K562 (cell line): Measurements from ENCODE around the gene SP2. TPM values are rescaled to one million over a fixed set of nuclear protein-coding genes. Genes with fewer than 3 reads are reported as not detected.

Experiments
- ATAC-seq: fragments of 200-7000 bp; cut with Tn5 transposase; 3 replicates; pipeline ENCODE4 v1.9.1; 2020; ENCODE audit warnings: moderate library complexity
- BruUV-seq: library from RNA; stranded (reverse); fragments of 400-500 nt; replicated peaks from 2 replicates; lab custom pipeline; 2021; lab: Mats Ljungman, UMichigan
- CTCF ChIA-PET: fragments of 300-600 bp; formaldehyde crosslinking; extraction: SDS; loops from one replicate; lab custom pipeline; 2021; ENCODE audit warnings: low intra/inter-chr PET ratio; lab: Yijun Ruan, JAX
- POLR2A ChIA-PET: fragments of 300-600, 350-650 bp; sonication (Branson Sonifier 250); formaldehyde crosslinking; extraction: SDS; loops from one replicate; lab custom pipeline; 2021; ENCODE audit warnings: antibody characterized with exemption, inconsistent platforms; lab: Yijun Ruan, JAX
- DNase-seq, 4 experiments: peaks; one replicate each; pipeline versions ENCODE4 v3.0.0 to v3.0.0-alpha.2; 2011 to 2018; ENCODE audit warnings: low spot score in 3 of 4, mixed read lengths in 3 of 4; ENCODE audit errors: extremely low read depth in 1 of 4
- FAIRE-seq: peaks from 2 replicates; lab custom pipeline; 2011; peaks lifted over from hg19 to GRCh38; lab: Jason Lieb, UNC
- H2AFZ ChIP-seq: 2 replicates; pipeline ENCODE4 v1.6.0; 2011; ENCODE audit warnings: low read depth, low read length, control low read depth, inconsistent platforms
- H3K27ac ChIP-seq: fragments of 200-600 bp; 3 replicates; pipeline ENCODE4 v1.8.0; 2011; ENCODE audit warnings: low read depth, mild to moderate bottlenecking, control low read depth, inconsistent platforms, low read length, moderate library complexity, mixed read lengths; ENCODE audit errors: extremely low read depth
- H3K27me3 ChIP-seq, 2 experiments: fragments of 300-600 bp in 1 of 2; 2 replicates in 1 of 2; 3 replicates in 1 of 2; pipeline versions ENCODE4 v1.6.0 to v1.8.0; 2011; ENCODE audit warnings: inconsistent platforms in 2 of 2, low read length in 2 of 2, mild to moderate bottlenecking in 1 of 2, mixed read lengths in 1 of 2, moderate library complexity in 1 of 2; ENCODE audit not compliant: control insufficient read depth in 2 of 2, insufficient read depth in 2 of 2
- H3K36me3 ChIP-seq: fragments of 300-600 bp; 3 replicates; pipeline ENCODE4 v1.8.0; 2011; ENCODE audit warnings: mild to moderate bottlenecking, low read length, inconsistent platforms; ENCODE audit not compliant: control insufficient read depth, insufficient read depth
- H3K4me1 ChIP-seq, 2 experiments: fragments of 200-600 bp in 1 of 2; replicated peaks in 1 of 2; 2 replicates in 1 of 2; 3 replicates in 1 of 2; pipeline versions ENCODE4 v1.5.1 to v1.8.0; 2011; ENCODE audit warnings: inconsistent platforms in 2 of 2, low read length in 2 of 2, mild to moderate bottlenecking in 1 of 2, mixed read lengths in 1 of 2, moderate library complexity in 1 of 2; ENCODE audit not compliant: control insufficient read depth in 2 of 2, insufficient read depth in 2 of 2
- H3K4me2 ChIP-seq: 2 replicates; pipeline ENCODE4 v1.6.1; 2011; ENCODE audit warnings: low read length, control low read depth, inconsistent platforms, mixed read lengths; ENCODE audit not compliant: insufficient read depth
- H3K4me3 ChIP-seq: fragments of 200-600 bp; sonication (generic), shearing (Covaris generic); 2 replicates; pipeline ENCODE4 v1.5.1; 2016; ENCODE audit warnings: control low read depth, inconsistent platforms
- H3K79me2 ChIP-seq: fragments of 200-600 bp; 3 replicates; pipeline ENCODE4 v1.8.0; 2011; ENCODE audit warnings: low read length, inconsistent platforms; ENCODE audit not compliant: control insufficient read depth, insufficient read depth
- H3K9ac ChIP-seq, 2 experiments: 2 replicates each; pipeline versions ENCODE4 v1.6.0 to v1.6.1; 2011; ENCODE audit warnings: low read depth in 2 of 2, low read length in 2 of 2, control low read depth in 1 of 2, inconsistent platforms in 1 of 2, mild to moderate bottlenecking in 1 of 2, mixed read lengths in 1 of 2; ENCODE audit not compliant: insufficient read depth in 1 of 2
- H3K9me1 ChIP-seq: one replicate; pipeline ENCODE4 v1.6.0; 2011; ENCODE audit warnings: inconsistent platforms, mild to moderate bottlenecking, low read length, moderate library complexity; ENCODE audit not compliant: control insufficient read depth, insufficient read depth
- H3K9me3 ChIP-seq: replicated peaks from 2 replicates; pipeline ENCODE4 v1.5.1; 2011; ENCODE audit warnings: low read depth, low read length, inconsistent platforms; ENCODE audit not compliant: control insufficient read depth, insufficient read depth
- H4K20me1 ChIP-seq: replicated peaks from 2 replicates; pipeline ENCODE4 v1.6.1; 2011; ENCODE audit warnings: low read length, inconsistent platforms, mixed read lengths; ENCODE audit not compliant: control insufficient read depth, insufficient read depth
- ARID2 ChIP-seq: fragments of 450-650 bp; IDR thresholded peaks from 2 replicates; pipeline ENCODE4 v1.6.1; 2017; ENCODE audit warnings: antibody characterized with exemption, mild to moderate bottlenecking
- BRCA1 ChIP-seq, 2 experiments: fragments of 450-650 bp in 1 of 2; sonication (generic) in 1 of 2; formaldehyde crosslinking in 1 of 2; IDR thresholded peaks; 2 replicates each; pipeline versions ENCODE4 v1.5.0 to v1.6.1; 2017 to 2020; ENCODE audit warnings: mild to moderate bottlenecking in 1 of 2, missing genetic modification reagents in 1 of 2
- ELF2 ChIP-seq: fragments of 250-450 bp; sonication (Bioruptor Pico); IDR thresholded peaks from 2 replicates; pipeline ENCODE4 v1.5.0; 2021; ENCODE audit warnings: mild to moderate bottlenecking
- HDGF ChIP-seq: fragments of 450-650 bp; IDR thresholded peaks from 2 replicates; pipeline ENCODE4 v1.6.1; 2016
- ILF3 ChIP-seq: fragments of 450-650 bp; IDR thresholded peaks from 2 replicates; pipeline ENCODE4 v1.6.1; 2018; ENCODE audit warnings: antibody characterized with exemption, mild to moderate bottlenecking, moderate library complexity, borderline replicate concordance
- MAFF ChIP-seq: IDR thresholded peaks from 2 replicates; pipeline ENCODE4 v1.6.1; 2012; ENCODE audit warnings: low read length, improper control_type of control experiment
- NCOR1 ChIP-seq: fragments of 450-650 bp; IDR thresholded peaks from 2 replicates; pipeline ENCODE4 v1.6.1; 2016; ENCODE audit warnings: mild to moderate bottlenecking, moderate library complexity
- PRMT5 ChIP-seq: sonication (generic); formaldehyde crosslinking; IDR thresholded peaks from 2 replicates; pipeline ENCODE4 v1.5.0; 2020; ENCODE audit warnings: missing genetic modification reagents
- RBM15 ChIP-seq: fragments of 200-400 bp; formaldehyde crosslinking; IDR thresholded peaks from 2 replicates; pipeline ENCODE4 v1.6.1; 2018; ENCODE audit warnings: mild to moderate bottlenecking, low read length, moderate library complexity; ENCODE audit not compliant: insufficient read depth
- RNF2 ChIP-seq: sonication (generic); IDR thresholded peaks from 2 replicates; pipeline ENCODE4 v1.6.1; 2016
- SMC3 ChIP-seq: conservative IDR thresholded peaks from 2 replicates; pipeline ENCODE4 v1.6.1; 2011; ENCODE audit warnings: low read depth, low read length, improper control_type of control experiment; ENCODE audit not compliant: insufficient read depth
- XRCC5 ChIP-seq: fragments of 200-400 bp; formaldehyde crosslinking; IDR thresholded peaks from 2 replicates; pipeline ENCODE4 v1.6.1; 2017; ENCODE audit warnings: low read depth, mild to moderate bottlenecking, low read length
- ZBTB7A ChIP-seq: IDR thresholded peaks from 2 replicates; pipeline ENCODE4 v1.6.1; 2011; ENCODE audit warnings: low read depth, mild to moderate bottlenecking, low read length, moderate library complexity, borderline replicate concordance; ENCODE audit not compliant: control insufficient read depth
- WGBS: fragments of 100-300 bp; shearing (Covaris generic); methylation state at CpG from one replicate; pipeline ENCODE4 v1.1.6; 2016; ENCODE audit warnings: low coverage, mixed read lengths; ENCODE audit not compliant: insufficient coverage; ENCODE audit errors: missing lambda C conversion rate; 5-methylcytosine and 5-hydroxymethylcytosine counted together
- in situ Hi-C: fragments of 300-500 bp; cut with MboI; formaldehyde crosslinking; loops from 4 replicates; pipeline ENCODE4 v1.15.0; 2018; ENCODE audit warnings: inconsistent platforms, mixed read lengths
- intact Hi-C: fragments of 100-400 bp; cut with micrococcal nuclease; formaldehyde crosslinking; loops from 2 replicates; pipeline ENCODE4 v1.14.2; 2022
- polyA plus RNA-seq, 8 experiments: library from polyadenylated mRNA; depleted of rRNA in 4 of 8; stranded (reverse) in 5 of 8; unstranded in 3 of 8; fragments of >200 nt; fragmentation: Nextera tagmentation in 2 of 8; fragmentation: Illumina TruSeq in 1 of 8; extraction: Ambion mirVana in 2 of 8; extraction: Trizol in 1 of 8; gene quantifications; 2 replicates each; pipeline versions ENCODE4 v1.2.1 to v1.2.3, GENCODE V29; 2011 to 2014; ENCODE audit warnings: inconsistent platforms in 1 of 8, missing spikeins in 1 of 8
- total RNA-seq, 7 experiments: library from RNA; depleted of rRNA in 6 of 7; stranded (reverse); fragments of >200 nt in 6 of 7; fragmentation: Illumina TruSeq in 2 of 7; extraction: Trizol in 2 of 7; gene quantifications; 2 replicates each; pipeline versions ENCODE4 v1.2.1 to v1.2.3, GENCODE V29; 2011 to 2021; ENCODE audit warnings: low replicate concordance in 1 of 7
- TF ChIP-seq, protein P1 (sequence below): conservative IDR thresholded peaks from 2 replicates; pipeline ENCODE4 v1.6.1; 2011; ENCODE audit warnings: low read depth, mild to moderate bottlenecking, low read length; ENCODE audit not compliant: control insufficient read depth
- TF ChIP-seq, protein P2 (sequence below), 2 experiments: fragments of 450-650 bp in 1 of 2; IDR thresholded peaks; 2 replicates each; pipeline ENCODE4 v1.6.1; 2011 to 2017; ENCODE audit warnings: low read depth in 2 of 2, antibody characterized with exemption in 1 of 2, borderline replicate concordance in 1 of 2, low read length in 1 of 2, mild to moderate bottlenecking in 1 of 2, mixed read lengths in 1 of 2; ENCODE audit not compliant: control insufficient read depth in 1 of 2

The SP2 gene
- total and polyA plus RNA-seq, 9 of the 15 experiments (the other 6 are each of a cell fraction or from before 2014, with no cell fraction given), result 0.77 to 22.3 (median 2.3) TPM

- 29% methylated on average over 7 of the region's 7 CpGs for WGBS
- peak; percentile 35 for FAIRE-seq
- Histone ChIP-seq H3K4me1 (peaks cover 32 to 42% of the 10 kb centered on the region in 2 experiments), H3K4me3 (no peak overlapping the region), H3K27me3 (no peaks in the 10 kb centered on the region), H3K9ac (no peak overlapping the region), H3K9me1 (peaks cover 4% of the 10 kb centered on the region), H3K4me2 (no peak overlapping the region), H3K9me3 (no peaks in the 10 kb centered on the region), H3K36me3 (peaks cover 94% of the 10 kb centered on the region), H4K20me1 (peaks cover 12% of the 10 kb centered on the region; the same call in 1 of the 2 replicates), H3K27ac (no peak overlapping the region), H3K79me2 (no peaks in the 10 kb centered on the region), H2AFZ (no peak overlapping the region)
- in situ Hi-C loops, result no loop called here
- CTCF ChIA-PET, result interaction anchor here (0.6 to 2.3 kb wide), 3 partner anchors 40 to 582 kb away, joined by 3 to 38 read pairs (median 3); no protein-coding TSS in a partner anchor
- no TSS peak for BruUV-seq
- peak; percentile 81 for ATAC-seq
- DNase-seq, result peak; percentile 76 to 83 (median 82)
- POLR2A ChIA-PET, result interaction anchor here (0.6 to 1.6 kb wide), 5 partner anchors 7 to 734 kb away, joined by 3 to 7 read pairs (median 3); partner anchors contain the start of gene CDK5RAP3
- intact Hi-C loops, result loop anchor here (1.0 to 2.0 kb wide), 2 partner anchors 32 to 40 kb away; no protein-coding TSS in a partner anchor
- TF ChIP-seq, protein P1, sequence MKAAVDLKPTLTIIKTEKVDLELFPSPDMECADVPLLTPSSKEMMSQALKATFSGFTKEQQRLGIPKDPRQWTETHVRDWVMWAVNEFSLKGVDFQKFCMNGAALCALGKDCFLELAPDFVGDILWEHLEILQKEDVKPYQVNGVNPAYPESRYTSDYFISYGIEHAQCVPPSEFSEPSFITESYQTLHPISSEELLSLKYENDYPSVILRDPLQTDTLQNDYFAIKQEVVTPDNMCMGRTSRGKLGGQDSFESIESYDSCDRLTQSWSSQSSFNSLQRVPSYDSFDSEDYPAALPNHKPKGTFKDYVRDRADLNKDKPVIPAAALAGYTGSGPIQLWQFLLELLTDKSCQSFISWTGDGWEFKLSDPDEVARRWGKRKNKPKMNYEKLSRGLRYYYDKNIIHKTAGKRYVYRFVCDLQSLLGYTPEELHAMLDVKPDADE, result no peak
- TF ChIP-seq ILF3 (no peak), RNF2 (no peak), ELF2 (CRISPR knock-in tag) (no peak), ZBTB7A (peak; percentile 69), RBM15 (no peak), BRCA1 (IDR thresholded peaks at IDR 0.05) (no peak), BRCA1 (CRISPR knock-in tag; IDR thresholded peaks at IDR 0.05) (no peak), MAFF (no peak), HDGF (no peak), PRMT5 (CRISPR knock-in tag) (no peak), ARID2 (peak; percentile 66; the same call in 1 of the 2 replicates), SMC3 (peak; percentile 81), XRCC5 (peak; percentile 91), NCOR1 (no peak)
- TF ChIP-seq, protein P2, sequence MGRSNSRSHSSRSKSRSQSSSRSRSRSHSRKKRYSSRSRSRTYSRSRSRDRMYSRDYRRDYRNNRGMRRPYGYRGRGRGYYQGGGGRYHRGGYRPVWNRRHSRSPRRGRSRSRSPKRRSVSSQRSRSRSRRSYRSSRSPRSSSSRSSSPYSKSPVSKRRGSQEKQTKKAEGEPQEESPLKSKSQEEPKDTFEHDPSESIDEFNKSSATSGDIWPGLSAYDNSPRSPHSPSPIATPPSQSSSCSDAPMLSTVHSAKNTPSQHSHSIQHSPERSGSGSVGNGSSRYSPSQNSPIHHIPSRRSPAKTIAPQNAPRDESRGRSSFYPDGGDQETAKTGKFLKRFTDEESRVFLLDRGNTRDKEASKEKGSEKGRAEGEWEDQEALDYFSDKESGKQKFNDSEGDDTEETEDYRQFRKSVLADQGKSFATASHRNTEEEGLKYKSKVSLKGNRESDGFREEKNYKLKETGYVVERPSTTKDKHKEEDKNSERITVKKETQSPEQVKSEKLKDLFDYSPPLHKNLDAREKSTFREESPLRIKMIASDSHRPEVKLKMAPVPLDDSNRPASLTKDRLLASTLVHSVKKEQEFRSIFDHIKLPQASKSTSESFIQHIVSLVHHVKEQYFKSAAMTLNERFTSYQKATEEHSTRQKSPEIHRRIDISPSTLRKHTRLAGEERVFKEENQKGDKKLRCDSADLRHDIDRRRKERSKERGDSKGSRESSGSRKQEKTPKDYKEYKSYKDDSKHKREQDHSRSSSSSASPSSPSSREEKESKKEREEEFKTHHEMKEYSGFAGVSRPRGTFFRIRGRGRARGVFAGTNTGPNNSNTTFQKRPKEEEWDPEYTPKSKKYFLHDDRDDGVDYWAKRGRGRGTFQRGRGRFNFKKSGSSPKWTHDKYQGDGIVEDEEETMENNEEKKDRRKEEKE (IDR thresholded peaks at IDR 0.05; ENCODE audit: borderline replicate concordance in 1 of 2, control insufficient read depth in 1 of 2, low read depth in 2 of 2, low read length in 1 of 2), result no peak
These were observed 82.3 kb downstream of the SP2 start for GRCh38 chr17:47978324-47978723.
